HepG2 (cell line): Measurements from ENCODE around the gene NODAL. TPM values are rescaled to one million over a fixed set of nuclear protein-coding genes. Genes with fewer than 3 reads are reported as not detected.
A peak's percentile ranks its signal among the peaks of the same experiment; 100 is the strongest.

Experiments used
- ARNTL ChIP-seq: sonication (generic); formaldehyde crosslinking; IDR thresholded peaks from 2 replicates; pipeline ENCODE4 v1.4.0; 2020; ENCODE audit warnings: mild to moderate bottlenecking, missing genetic modification reagents
- ATF1 ChIP-seq: IDR thresholded peaks from 2 replicates; pipeline ENCODE4 v1.6.1; 2016; ENCODE audit warnings: mild to moderate bottlenecking, control low read depth
- ATM ChIP-seq: fragments of 450-650 bp; IDR thresholded peaks from 2 replicates; pipeline ENCODE4 v1.7.1; 2017; ENCODE audit warnings: mild to moderate bottlenecking, borderline replicate concordance
- HNF4A ChIP-seq: sonication (generic); formaldehyde crosslinking; IDR thresholded peaks from 2 replicates; pipeline ENCODE4 v1.4.0; 2020; ENCODE audit warnings: missing genetic modification reagents
- NBN ChIP-seq: fragments of 450-650 bp; conservative IDR thresholded peaks from 2 replicates; pipeline ENCODE4 v1.6.1; 2017
- NCOA1 ChIP-seq: sonication (generic); formaldehyde crosslinking; IDR thresholded peaks from 2 replicates; pipeline ENCODE4 v1.9.0; 2021; ENCODE audit warnings: missing genetic modification reagents
- SSRP1 ChIP-seq: IDR thresholded peaks from 2 replicates; pipeline ENCODE4 v1.6.1; 2016; ENCODE audit warnings: control low read depth
- TEAD2 ChIP-seq: sonication (generic); formaldehyde crosslinking; IDR thresholded peaks from 2 replicates; pipeline ENCODE4 v1.9.0; 2021; ENCODE audit warnings: missing genetic modification reagents
- XRCC5 ChIP-seq: fragments of 200-400 bp; formaldehyde crosslinking; optimal IDR thresholded peaks from 2 replicates; pipeline ENCODE3; 2017; ENCODE audit warnings: mild to moderate bottlenecking, low read length
- ZKSCAN8 ChIP-seq: IDR thresholded peaks from 2 replicates; pipeline ENCODE4 v1.6.1; 2016; ENCODE audit warnings: borderline replicate concordance, missing genetic modification reagents, missing compliant biosample characterization
- ZMAT3 ChIP-seq: sonication (generic); formaldehyde crosslinking; conservative IDR thresholded peaks from 2 replicates; pipeline ENCODE4 v1.7.0; 2021; ENCODE audit warnings: missing genetic modification reagents
- ZNF101 ChIP-seq: sonication (generic); formaldehyde crosslinking; IDR thresholded peaks from 2 replicates; pipeline ENCODE4 v1.4.0; 2020; ENCODE audit warnings: mild to moderate bottlenecking, low read depth, missing genetic modification reagents, borderline replicate concordance
- ZNF530 ChIP-seq: sonication (generic); formaldehyde crosslinking; IDR thresholded peaks from 2 replicates; pipeline ENCODE4 v1.5.0; 2020; ENCODE audit warnings: low read depth, mild to moderate bottlenecking, missing genetic modification reagents
- ZNF678 ChIP-seq: sonication (generic); formaldehyde crosslinking; IDR thresholded peaks from 2 replicates; pipeline ENCODE4 v1.4.0; 2020; ENCODE audit warnings: mild to moderate bottlenecking, missing genetic modification reagents
- ZNF841 ChIP-seq: sonication (generic); formaldehyde crosslinking; IDR thresholded peaks from 2 replicates; pipeline ENCODE4 v1.8.1; 2023; ENCODE audit warnings: missing genetic modification reagents, borderline replicate concordance
- ZZZ3 ChIP-seq: sonication (generic); formaldehyde crosslinking; IDR thresholded peaks from 2 replicates; pipeline ENCODE4 v1.4.0; 2020; ENCODE audit warnings: missing genetic modification reagents, mild to moderate bottlenecking, borderline replicate concordance
- polyA plus RNA-seq, 8 experiments: library from polyadenylated mRNA; depleted of rRNA in 3 of 8; stranded (reverse) in 7 of 8; unstranded in 1 of 8; fragments of >200 nt; fragmentation: Illumina TruSeq in 4 of 8; extraction: Trizol in 4 of 8; gene quantifications; 2 replicates each; pipeline versions ENCODE4 v1.2.1 to v1.2.3, GENCODE V29; 2011 to 2016; ENCODE audit warnings: low read depth in 4 of 8, missing spikeins in 1 of 8, mixed read lengths in 1 of 8; ENCODE audit not compliant: insufficient read depth in 1 of 8
- total RNA-seq, 5 experiments: library from RNA; depleted of rRNA; stranded (reverse); fragments of >200 nt; fragmentation: Illumina TruSeq; extraction: Trizol; gene quantifications; 2 replicates each; pipeline ENCODE4 v1.2.3, GENCODE V29; 2016; ENCODE audit warnings: low read depth in 1 of 5
- TF ChIP-seq, protein P1 (sequence below): sonication (generic); formaldehyde crosslinking; IDR thresholded peaks from 2 replicates; pipeline ENCODE4 v1.5.1; 2020; ENCODE audit warnings: missing genetic modification reagents, mild to moderate bottlenecking, borderline replicate concordance
- TF ChIP-seq, protein P2 (sequence below): sonication (generic); formaldehyde crosslinking; IDR thresholded peaks from 2 replicates; pipeline ENCODE4 v1.8.0; 2022; ENCODE audit warnings: missing genetic modification reagents, mild to moderate bottlenecking, moderate library complexity, borderline replicate concordance
- TF ChIP-seq, protein P3 (sequence below): sonication (generic); formaldehyde crosslinking; conservative IDR thresholded peaks from 2 replicates; pipeline ENCODE4 v1.8.0; 2022; ENCODE audit warnings: low read depth, missing genetic modification reagents
- TF ChIP-seq, protein P4 (sequence below): sonication (generic); formaldehyde crosslinking; IDR thresholded peaks from 2 replicates; pipeline ENCODE4 v1.5.1; 2020; ENCODE audit warnings: mild to moderate bottlenecking, missing genetic modification reagents, borderline replicate concordance

Gene NODAL
- total and polyA plus RNA-seq, 2 of the 13 experiments (the other 11 are each of a cell fraction or from before 2014, with no cell fraction given): not detected

DNA sequence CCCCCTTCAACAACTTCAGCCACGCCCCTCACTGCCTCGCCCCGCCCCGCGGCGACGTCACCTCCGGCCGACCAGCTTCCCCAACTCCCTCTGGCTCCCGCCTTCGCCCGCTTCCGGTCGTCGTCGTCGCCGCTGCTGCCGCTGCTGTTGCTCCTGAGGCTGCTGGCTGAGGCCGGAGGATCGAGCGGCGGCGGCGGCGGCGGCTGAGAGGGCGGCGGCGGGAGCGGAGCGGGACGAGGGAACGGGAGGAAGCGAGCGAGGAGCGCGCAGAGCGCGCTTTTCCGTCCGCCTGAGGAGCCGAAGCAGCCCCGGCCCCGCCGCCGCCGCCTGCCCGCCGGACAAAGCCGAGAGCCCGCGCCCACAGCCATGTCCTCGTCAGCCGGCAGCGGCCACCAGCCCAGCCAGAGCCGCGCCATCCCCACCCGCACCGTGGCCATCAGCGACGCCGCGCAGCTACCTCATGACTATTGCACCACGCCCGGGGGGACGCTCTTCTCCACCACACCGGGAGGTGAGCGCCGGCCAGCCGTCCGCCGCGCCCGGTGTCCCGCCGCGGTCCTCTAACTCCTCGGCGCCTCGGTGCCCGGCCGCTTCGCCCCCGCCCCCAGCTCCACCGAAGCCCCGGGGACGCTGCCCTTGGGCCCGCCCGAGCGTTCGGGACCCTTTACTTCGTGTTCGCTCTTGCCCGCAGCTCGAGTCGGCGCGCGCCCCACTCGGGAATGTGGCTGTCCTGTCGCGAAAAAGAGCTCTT, 37.3 kb downstream of the NODAL start, which contains the start of gene EIF4EBP2 (continued):
- TF ChIP-seq, protein P1, sequence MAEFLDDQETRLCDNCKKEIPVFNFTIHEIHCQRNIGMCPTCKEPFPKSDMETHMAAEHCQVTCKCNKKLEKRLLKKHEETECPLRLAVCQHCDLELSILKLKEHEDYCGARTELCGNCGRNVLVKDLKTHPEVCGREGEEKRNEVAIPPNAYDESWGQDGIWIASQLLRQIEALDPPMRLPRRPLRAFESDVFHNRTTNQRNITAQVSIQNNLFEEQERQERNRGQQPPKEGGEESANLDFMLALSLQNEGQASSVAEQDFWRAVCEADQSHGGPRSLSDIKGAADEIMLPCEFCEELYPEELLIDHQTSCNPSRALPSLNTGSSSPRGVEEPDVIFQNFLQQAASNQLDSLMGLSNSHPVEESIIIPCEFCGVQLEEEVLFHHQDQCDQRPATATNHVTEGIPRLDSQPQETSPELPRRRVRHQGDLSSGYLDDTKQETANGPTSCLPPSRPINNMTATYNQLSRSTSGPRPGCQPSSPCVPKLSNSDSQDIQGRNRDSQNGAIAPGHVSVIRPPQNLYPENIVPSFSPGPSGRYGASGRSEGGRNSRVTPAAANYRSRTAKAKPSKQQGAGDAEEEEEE (CRISPR knock-in tag): no peak
- TF ChIP-seq ZNF841 (CRISPR knock-in tag) (peak; percentile 21; the same call in 1 of the 2 replicates), ARNTL (CRISPR knock-in tag) (peak; percentile 13; the same call in 1 of the 2 replicates), NBN (no peak), ZNF530 (CRISPR knock-in tag) (no peak), ZNF101 (no peak), ZMAT3 (CRISPR knock-in tag) (no peak; the same call in 1 of the 2 replicates), NCOA1 (CRISPR knock-in tag) (0 out of 2 replicates have a peak, but pooled peaks have one; percentile 20), HNF4A (no peak), ZKSCAN8 (CRISPR knock-in tag) (no peak), ATF1 (CRISPR knock-in tag) (no peak), XRCC5 (peak; percentile 38), ZNF678 (CRISPR knock-in tag) (0 out of 2 replicates have a peak, but pooled peaks have one; percentile 69), ZZZ3 (CRISPR knock-in tag) (0 out of 2 replicates have a peak, but pooled peaks have one; percentile 34), TEAD2 (CRISPR knock-in tag) (no peak), SSRP1 (CRISPR knock-in tag) (no peak), ATM (no peak)
- TF ChIP-seq, protein P2, sequence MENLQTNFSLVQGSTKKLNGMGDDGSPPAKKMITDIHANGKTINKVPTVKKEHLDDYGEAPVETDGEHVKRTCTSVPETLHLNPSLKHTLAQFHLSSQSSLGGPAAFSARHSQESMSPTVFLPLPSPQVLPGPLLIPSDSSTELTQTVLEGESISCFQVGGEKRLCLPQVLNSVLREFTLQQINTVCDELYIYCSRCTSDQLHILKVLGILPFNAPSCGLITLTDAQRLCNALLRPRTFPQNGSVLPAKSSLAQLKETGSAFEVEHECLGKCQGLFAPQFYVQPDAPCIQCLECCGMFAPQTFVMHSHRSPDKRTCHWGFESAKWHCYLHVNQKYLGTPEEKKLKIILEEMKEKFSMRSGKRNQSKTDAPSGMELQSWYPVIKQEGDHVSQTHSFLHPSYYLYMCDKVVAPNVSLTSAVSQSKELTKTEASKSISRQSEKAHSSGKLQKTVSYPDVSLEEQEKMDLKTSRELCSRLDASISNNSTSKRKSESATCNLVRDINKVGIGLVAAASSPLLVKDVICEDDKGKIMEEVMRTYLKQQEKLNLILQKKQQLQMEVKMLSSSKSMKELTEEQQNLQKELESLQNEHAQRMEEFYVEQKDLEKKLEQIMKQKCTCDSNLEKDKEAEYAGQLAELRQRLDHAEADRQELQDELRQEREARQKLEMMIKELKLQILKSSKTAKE: peak; percentile 45; the same call in 1 of the 2 replicates
- TF ChIP-seq, protein P3, sequence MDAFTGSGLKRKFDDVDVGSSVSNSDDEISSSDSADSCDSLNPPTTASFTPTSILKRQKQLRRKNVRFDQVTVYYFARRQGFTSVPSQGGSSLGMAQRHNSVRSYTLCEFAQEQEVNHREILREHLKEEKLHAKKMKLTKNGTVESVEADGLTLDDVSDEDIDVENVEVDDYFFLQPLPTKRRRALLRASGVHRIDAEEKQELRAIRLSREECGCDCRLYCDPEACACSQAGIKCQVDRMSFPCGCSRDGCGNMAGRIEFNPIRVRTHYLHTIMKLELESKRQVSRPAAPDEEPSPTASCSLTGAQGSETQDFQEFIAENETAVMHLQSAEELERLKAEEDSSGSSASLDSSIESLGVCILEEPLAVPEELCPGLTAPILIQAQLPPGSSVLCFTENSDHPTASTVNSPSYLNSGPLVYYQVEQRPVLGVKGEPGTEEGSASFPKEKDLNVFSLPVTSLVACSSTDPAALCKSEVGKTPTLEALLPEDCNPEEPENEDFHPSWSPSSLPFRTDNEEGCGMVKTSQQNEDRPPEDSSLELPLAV (CRISPR knock-in tag): no peak
- TF ChIP-seq, protein P4, sequence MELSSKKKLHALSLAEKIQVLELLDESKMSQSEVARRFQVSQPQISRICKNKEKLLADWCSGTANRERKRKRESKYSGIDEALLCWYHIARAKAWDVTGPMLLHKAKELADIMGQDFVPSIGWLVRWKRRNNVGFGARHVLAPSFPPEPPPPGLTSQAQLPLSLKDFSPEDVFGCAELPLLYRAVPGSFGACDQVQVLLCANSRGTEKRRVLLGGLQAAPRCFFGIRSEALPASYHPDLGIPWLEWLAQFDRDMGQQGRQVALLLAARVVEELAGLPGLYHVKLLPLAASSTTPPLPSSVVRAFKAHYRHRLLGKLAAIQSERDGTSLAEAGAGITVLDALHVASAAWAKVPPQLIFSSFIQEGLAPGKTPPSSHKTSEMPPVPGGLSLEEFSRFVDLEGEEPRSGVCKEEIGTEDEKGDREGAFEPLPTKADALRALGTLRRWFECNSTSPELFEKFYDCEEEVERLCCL (CRISPR knock-in tag): no peak
